IPS-20b (cell line): ENCODE data around the gene CLASRP.

Experiments used
- H3K27ac ChIP-seq: one replicate; pipeline ENCODE4 v1.5.1; 2013; ENCODE audit warnings: low read length
- H3K27me3 ChIP-seq: 2 replicates; pipeline ENCODE4 v1.6.1; 2013; ENCODE audit warnings: mild to moderate bottlenecking, low read length, inconsistent platforms; ENCODE audit not compliant: insufficient read depth
- H3K36me3 ChIP-seq: 2 replicates; pipeline ENCODE4 v1.6.1; 2013; ENCODE audit warnings: low read depth, mild to moderate bottlenecking, inconsistent platforms, low read length, moderate library complexity; ENCODE audit not compliant: insufficient read depth
- H3K4me1 ChIP-seq: 2 replicates; pipeline ENCODE4 v1.6.1; 2013; ENCODE audit warnings: mild to moderate bottlenecking, control low read depth, inconsistent platforms, low read length, moderate library complexity; ENCODE audit not compliant: insufficient read depth
- H3K4me3 ChIP-seq: 2 replicates; pipeline ENCODE4 v1.5.1; 2013; ENCODE audit warnings: mild to moderate bottlenecking, low read length, inconsistent platforms
- H3K9ac ChIP-seq: 2 replicates; pipeline ENCODE4 v1.6.1; 2013; ENCODE audit warnings: low read depth, mild to moderate bottlenecking, inconsistent platforms, low read length, moderate library complexity
- H3K9me3 ChIP-seq: 2 replicates; pipeline ENCODE4 v1.6.1; 2013; ENCODE audit warnings: mild to moderate bottlenecking, low read depth, low read length, inconsistent platforms; ENCODE audit not compliant: insufficient read depth

CLASRP gene

GRCh38 chr19:45070214-45070613 is 31.4 kb downstream of the CLASRP start:
- Histone ChIP-seq H3K36me3 (peaks cover 58% of the 10 kb centered on the region), H3K4me3 (no peak overlapping the region), H3K9ac (no peak overlapping the region), H3K4me1 (peaks cover 6% of the 10 kb centered on the region), H3K9me3 (no peaks in the 10 kb centered on the region), H3K27ac (no peak overlapping the region), H3K27me3 (no peaks in the 10 kb centered on the region)

GRCh38 chr19:45070861-45071544 is 32.2 kb downstream of the CLASRP start:
- peaks cover 4% of the 10 kb centered on the region; the same call in 1 of the 2 replicates for H3K27me3 ChIP-seq
- H3K4me1 ChIP-seq = peaks cover 6% of the 10 kb centered on the region
- H3K27ac ChIP-seq = no peak overlapping the region
- peaks cover 52% of the 10 kb centered on the region for H3K36me3 ChIP-seq
- H3K4me3 ChIP-seq = no peak overlapping the region
- H3K9ac ChIP-seq = no peak overlapping the region
- H3K9me3 ChIP-seq = no peaks in the 10 kb centered on the region

GRCh38 chr19:45071545-45071938 is 32.7 kb downstream of the CLASRP start:
- H3K4me3 ChIP-seq = no peak overlapping the region
- no peak overlapping the region for H3K27ac ChIP-seq
- H3K9ac ChIP-seq = no peak overlapping the region
- peaks cover 7% of the 10 kb centered on the region for H3K4me1 ChIP-seq
- peaks cover 5% of the 10 kb centered on the region; the same call in 1 of the 2 replicates for H3K27me3 ChIP-seq
- H3K9me3 ChIP-seq = no peaks in the 10 kb centered on the region
- peaks cover 50% of the 10 kb centered on the region for H3K36me3 ChIP-seq

- H3K9me3 ChIP-seq = no peaks in the 10 kb centered on the region
- H3K4me1 ChIP-seq = peaks cover 13% of the 10 kb centered on the region
- no peak overlapping the region for H3K4me3 ChIP-seq
- no peak overlapping the region for H3K27ac ChIP-seq
- peaks cover 5% of the 10 kb centered on the region; the same call in 1 of the 2 replicates for H3K27me3 ChIP-seq
- no peak overlapping the region for H3K9ac ChIP-seq
- peaks cover 44% of the 10 kb centered on the region for H3K36me3 ChIP-seq
Measured at GRCh38 chr19:45071969-45072790, 33.3 kb downstream of the CLASRP start.

- H3K9me3 ChIP-seq = no peaks in the 10 kb centered on the region
- H3K36me3 ChIP-seq = peaks cover 31% of the 10 kb centered on the region
- H3K27ac ChIP-seq = no peak overlapping the region
- peaks cover 22% of the 10 kb centered on the region for H3K4me1 ChIP-seq
- peaks cover 5% of the 10 kb centered on the region; the same call in 1 of the 2 replicates for H3K27me3 ChIP-seq
- peak overlapping the region; percentile 84 for H3K4me3 ChIP-seq
- H3K9ac ChIP-seq = peak overlapping the region; percentile 60; the same call in 1 of the 2 replicates
Measured at GRCh38 chr19:45074744-45075300, 36.0 kb downstream of the CLASRP start.

GRCh38 chr19:45075301-45076028 is 36.6 kb downstream of the CLASRP start:
- Histone ChIP-seq H3K27me3 (peaks cover 5% of the 10 kb centered on the region; the same call in 1 of the 2 replicates), H3K4me1 (peaks cover 22% of the 10 kb centered on the region), H3K9ac (peak overlapping the region; percentile 70; the same call in 1 of the 2 replicates), H3K36me3 (peaks cover 24% of the 10 kb centered on the region), H3K27ac (no peak overlapping the region), H3K4me3 (peak overlapping the region; percentile 84), H3K9me3 (no peaks in the 10 kb centered on the region)

- H3K9me3 ChIP-seq = no peaks in the 10 kb centered on the region
- H3K27me3 ChIP-seq = peaks cover 5% of the 10 kb centered on the region; the same call in 1 of the 2 replicates
- H3K27ac ChIP-seq = no peak within 1 kb of the TSS
- peak within 1 kb of the TSS; percentile 84 for H3K4me3 ChIP-seq
- peak within 1 kb of the TSS; percentile 70; the same call in 1 of the 2 replicates for H3K9ac ChIP-seq
- H3K36me3 ChIP-seq = peaks cover 18% of the 10 kb centered on the region
- H3K4me1 ChIP-seq = peaks cover 27% of the 10 kb centered on the region
Measured at GRCh38 chr19:45076029-45076850, 37.4 kb downstream of the CLASRP start, which contains the start of gene ZNF296. Gene ZNF296, minus strand, starts transcription at chr19:45076478. Its CDS starts 105 bp downstream, at chr19:45076373.

- H3K27ac ChIP-seq = no peak overlapping the region
- H3K27me3 ChIP-seq = peaks cover 5% of the 10 kb centered on the region; the same call in 1 of the 2 replicates
- H3K36me3 ChIP-seq = peaks cover 14% of the 10 kb centered on the region
- H3K4me3 ChIP-seq = peak overlapping the region; percentile 84
- no peaks in the 10 kb centered on the region for H3K9me3 ChIP-seq
- peaks cover 27% of the 10 kb centered on the region for H3K4me1 ChIP-seq
- peak overlapping the region; percentile 47; the same call in 1 of the 2 replicates for H3K9ac ChIP-seq
Measured at GRCh38 chr19:45076851-45077730, 38.2 kb downstream of the CLASRP start.

GRCh38 chr19:45078390-45079062 is 39.7 kb downstream of the CLASRP start:
- peak overlapping the region; percentile 72 for H3K4me3 ChIP-seq
- H3K9me3 ChIP-seq = no peaks in the 10 kb centered on the region
- H3K36me3 ChIP-seq = peaks cover 14% of the 10 kb centered on the region
- peaks cover 27% of the 10 kb centered on the region for H3K4me1 ChIP-seq
- peak overlapping the region; percentile 85; the same call in 1 of the 2 replicates for H3K9ac ChIP-seq
- H3K27me3 ChIP-seq = peaks cover 5% of the 10 kb centered on the region; the same call in 1 of the 2 replicates
- H3K27ac ChIP-seq = peak overlapping the region; percentile 34
